Left lung (tissue), 10 donors: ENCODE measurements around the gene GPATCH8. TPM values are rescaled to one million over a fixed set of nuclear protein-coding genes. Genes with fewer than 3 reads are reported as not detected.

Source experiments
- ATAC-seq: fragments of 200-7000 bp; cut with Tn5 transposase; one replicate; pipeline ENCODE4 v1.9.1; 2020; ENCODE audit warnings: moderate library complexity
- DNase-seq, 4 donors: peaks; one replicate each; pipeline ENCODE4 v3.0.0-alpha.2; 2013 to 2020
- H3K27ac ChIP-seq, 2 donors: fragments of 200-600 bp; sonication (generic) in 1 of 2; one replicate each; pipeline versions ENCODE4 v1.5.0 to v1.8.0; 2020 to 2021
- H3K27me3 ChIP-seq, 2 donors: fragments of 200-600 bp; sonication (generic) in 1 of 2; one replicate each; pipeline versions ENCODE4 v1.5.0 to v1.8.0; 2020 to 2021
- H3K36me3 ChIP-seq, 2 donors: fragments of 200-600 bp; sonication (generic) in 1 of 2; one replicate each; pipeline versions ENCODE4 v1.5.0 to v1.8.0; 2020 to 2021
- H3K4me1 ChIP-seq, 2 donors: fragments of 200-600 bp; one replicate each; pipeline ENCODE4 v1.8.0; 2021
- H3K4me3 ChIP-seq, 2 donors: fragments of 200-600 bp; sonication (generic) in 1 of 2; one replicate each; pipeline versions ENCODE4 v1.5.0 to v1.8.0; 2020 to 2021; ENCODE audit warnings: mild to moderate bottlenecking in 1 of 2
- H3K9me3 ChIP-seq, 2 donors: fragments of 200-600 bp; sonication (generic) in 1 of 2; one replicate each; pipeline versions ENCODE4 v1.5.0 to v1.8.0; 2020 to 2021
- CTCF ChIP-seq, 2 donors: fragments of 200-600 bp; sonication (generic) in 1 of 2; IDR thresholded peaks; one replicate each; pipeline versions ENCODE4 v1.5.0 to v1.8.0; 2021; ENCODE audit warnings: antibody characterized with exemption in 2 of 2
- intact Hi-C, 2 donors: fragments of 100-400 bp; cut with DNase I; formaldehyde crosslinking; loops; one replicate each; pipeline versions ENCODE4 v1.11.2 to v1.14.2; 2022
- polyA plus RNA-seq, 6 donors: library from polyadenylated mRNA; unstranded; fragments of 120-200 nt; gene quantifications; one replicate each; pipeline ENCODE4 v1.2.1, GENCODE V29; 2013; ENCODE audit not compliant: insufficient read length in 6 of 6
- total RNA-seq, 2 donors: library from RNA; stranded (reverse); fragmentation: NEBNext Ultra II Directional; extraction: Animal tissue kit (Norgen Biotek cat#: 25700); gene quantifications; one replicate each; pipeline ENCODE4 v1.2.1, GENCODE V29; 2021
- donor health status: DM: no; HTN: yes; CAD: no.
- donor health status: DM: no; HTN: no; CAD: no.

Gene GPATCH8
- total and polyA plus RNA-seq, 8 donors = 29.8 to 57.5 (median 52.9) TPM

GRCh38 chr17:44467108-44467507, 36.1 kb downstream of the GPATCH8 start:
- Histone ChIP-seq H3K27me3 (no peaks in the 10 kb centered on the region), H3K36me3 (peaks cover 0 to 12% of the 10 kb centered on the region in 2 donors), H3K9me3 (no peaks in the 10 kb centered on the region), H3K4me1 (peaks cover 17 to 18% of the 10 kb centered on the region in 2 donors), H3K4me3 (no peak overlapping the region), H3K27ac (no peak overlapping the region)
- intact Hi-C loops = no loop called here
- ATAC-seq (no peak), DNase-seq (no peak)
- no peak for TF ChIP-seq CTCF (IDR thresholded peaks at IDR 0.05)

GRCh38 chr17:44466339-44466738, 36.9 kb downstream of the GPATCH8 start:
- Histone ChIP-seq H3K9me3 (no peaks in the 10 kb centered on the region), H3K36me3 (peaks cover 0 to 12% of the 10 kb centered on the region in 2 donors), H3K4me3 (no peak overlapping the region), H3K27me3 (no peaks in the 10 kb centered on the region), H3K27ac (no peak overlapping the region), H3K4me1 (peaks cover 17 to 18% of the 10 kb centered on the region in 2 donors)
- DNase-seq (no peak), ATAC-seq (no peak)
- TF ChIP-seq CTCF (IDR thresholded peaks at IDR 0.05) = no peak
- intact Hi-C loops = no loop called here

GRCh38 chr17:44465897-44466296, 37.3 kb downstream of the GPATCH8 start:
- no peak for DNase-seq
- Histone ChIP-seq H3K27me3 (no peaks in the 10 kb centered on the region), H3K27ac (no peak overlapping the region), H3K4me3 (no peak overlapping the region), H3K36me3 (peaks cover 0 to 12% of the 10 kb centered on the region in 2 donors), H3K4me1 (peaks cover 17 to 18% of the 10 kb centered on the region in 2 donors), H3K9me3 (no peaks in the 10 kb centered on the region)
- intact Hi-C loops = no loop called here
- no peak for TF ChIP-seq CTCF (IDR thresholded peaks at IDR 0.05)
- no peak for ATAC-seq

GRCh38 chr17:44465276-44465675, 37.9 kb downstream of the GPATCH8 start:
- intact Hi-C loops = no loop called here
- no peak overlapping the region for H3K27ac ChIP-seq
- no peaks in the 10 kb centered on the region for H3K9me3 ChIP-seq
- peaks cover 17 to 18% of the 10 kb centered on the region in 2 donors for H3K4me1 ChIP-seq
- no peak overlapping the region for H3K4me3 ChIP-seq
- H3K36me3 ChIP-seq = peaks cover 0 to 12% of the 10 kb centered on the region in 2 donors
- TF ChIP-seq CTCF (IDR thresholded peaks at IDR 0.05) = no peak
- H3K27me3 ChIP-seq = no peaks in the 10 kb centered on the region
- ATAC-seq (no peak), DNase-seq (no peak)

GRCh38 chr17:44464037-44464436, 39.2 kb downstream of the GPATCH8 start:
- Histone ChIP-seq H3K9me3 (no peaks in the 10 kb centered on the region), H3K27me3 (no peaks in the 10 kb centered on the region), H3K4me3 (no peak overlapping the region), H3K27ac (no peak overlapping the region), H3K4me1 (peaks cover 17 to 18% of the 10 kb centered on the region in 2 donors), H3K36me3 (peaks cover 0 to 12% of the 10 kb centered on the region in 2 donors)
- DNase-seq (no peak), ATAC-seq (peak; percentile 69)
- intact Hi-C loops = no loop called here
- no peak for TF ChIP-seq CTCF (IDR thresholded peaks at IDR 0.05)
